Heart left ventricle (tissue), 13 donors: ENCODE measurements around the gene LRRC75B.
"Not testable (repeated sequence)": the region's sequence is repeated elsewhere in the genome, so short reads cannot be mapped to it uniquely, and the experiment has no call there.

ENCODE experiments used
- CTCF ChIP-seq, 12 donors: fragments of 200-600 bp; sonication (generic) in 4 of 12; IDR thresholded peaks; one replicate each; pipeline versions ENCODE4 v1.5.0 to v1.8.0; 2018 to 2022; ENCODE audit warnings: antibody characterized with exemption in 12 of 12, mild to moderate bottlenecking in 5 of 12
- POLR2A ChIP-seq, 2 donors: fragments of 450-650 bp; IDR thresholded peaks; one replicate each; pipeline ENCODE4 v1.6.1; 2017; ENCODE audit warnings: antibody characterized with exemption in 2 of 2, mild to moderate bottlenecking in 2 of 2, moderate library complexity in 2 of 2
- donor health status: ischemic (EF 13 %, LVEDD 7.1; RV severe dilation, severe dysfunction).
- donor health status: DM: no; HTN: yes; CAD: no.
- donor health status: DM: no; HTN: no; CAD: no.
- donor health status: ischemic (EF 25% LVEDD 6.9; RV normal size, moderate dysfunction).
- donor health status: ischemic (EF 25% LVEDD 5.7; RV mildly dilated, moderate dysfunction).
- donor health status: ischemic (EF 35%, LVEDD 5.7; RV mildly dilated, moderate dysfunction).
- donor health status: nonischemic (EF 11% LVEDD 7.7; RV severe dilation, severe dysfunction).
- donor health status: DM: yes; HTN: yes; CAD: no.
- donor health status: PGD.
- donor health status: ischemic (EF 29% LVEDD 5.4; RV normal size, mild dysfunction).
- donor health status: nonischemic (EF 23%, LVEDD 6.1; RV moderate dilation, normal function).

- not testable (repeated sequence) for TF ChIP-seq CTCF, POLR2A (IDR thresholded peaks at IDR 0.05)
These were observed 38.0 kb upstream of the LRRC75B start for GRCh38 chr22:24630812-24631427.
